GM19193 (cell line): ENCODE results near the gene ZBTB39.

ENCODE experiments used
- POLR2A ChIP-seq: IDR thresholded peaks from 4 replicates; pipeline ENCODE4 v1.6.1; 2011; ENCODE audit not compliant: insufficient read depth, insufficient read length; ENCODE audit errors: extremely low read depth

The ZBTB39 gene

GRCh38 chr12:56995201-56995929, 11.0 kb downstream of the ZBTB39 start:
- TF ChIP-seq POLR2A: no peak

GRCh38 chr12:56994231-56994746, 12.1 kb downstream of the ZBTB39 start:
- TF ChIP-seq POLR2A: no peak

- TF ChIP-seq POLR2A: no peak
These were observed 13.0 kb downstream of the ZBTB39 start for GRCh38 chr12:56993346-56993745.

- no peak for TF ChIP-seq POLR2A
These were observed 14.8 kb downstream of the ZBTB39 start for GRCh38 chr12:56991319-56992246.

- no peak for TF ChIP-seq POLR2A
These were observed 15.6 kb downstream of the ZBTB39 start for GRCh38 chr12:56990648-56991318.

GRCh38 chr12:56989861-56990610, 16.3 kb downstream of the ZBTB39 start:
- no peak for TF ChIP-seq POLR2A

GRCh38 chr12:56988207-56988739, 18.1 kb downstream of the ZBTB39 start:
- TF ChIP-seq POLR2A: no peak

- TF ChIP-seq POLR2A: no peak
These were observed 18.7 kb downstream of the ZBTB39 start for GRCh38 chr12:56987551-56988053.

GRCh38 chr12:56987011-56987410, 19.3 kb downstream of the ZBTB39 start:
- TF ChIP-seq POLR2A: no peak

GRCh38 chr12:56983386-56983785, 23.0 kb downstream of the ZBTB39 start:
- no peak for TF ChIP-seq POLR2A

GRCh38 chr12:56980941-56981530, 25.3 kb downstream of the ZBTB39 start:
- no peak for TF ChIP-seq POLR2A

GRCh38 chr12:56980268-56980667, 26.1 kb downstream of the ZBTB39 start:
- no peak for TF ChIP-seq POLR2A

GRCh38 chr12:56979628-56980027, 26.7 kb downstream of the ZBTB39 start:
- no peak for TF ChIP-seq POLR2A
